Motor neuron (in vitro differentiated cells): ENCODE data around the gene TTYH2. TPM values are rescaled to one million over a fixed set of nuclear protein-coding genes. Genes with fewer than 3 reads are reported as not detected.
A peak's percentile ranks its signal among the peaks of the same experiment; 100 is the strongest.

Source experiments
- ATAC-seq, 8 experiments: fragments of 200-7000 bp; cut with Tn5 transposase; replicated peaks in 6 of 8; 2 replicates each; pipeline ENCODE4 v1.8.0; 2021; ENCODE audit warnings: mild to moderate bottlenecking in 8 of 8, moderate library complexity in 8 of 8
- H3K27ac ChIP-seq, 2 donors: fragments of 250-450 bp; sonication (Bioruptor Pico); 2 replicates each; pipeline ENCODE4 v1.9.0; 2021; ENCODE audit warnings: antibody characterized with exemption in 2 of 2, mild to moderate bottlenecking in 2 of 2, moderate library complexity in 1 of 2
- H3K4me1 ChIP-seq, 2 donors: fragments of 250-450 bp; sonication (Bioruptor Pico); replicated peaks in 1 of 2; 2 replicates each; pipeline ENCODE4 v1.6.1; 2021; ENCODE audit warnings: antibody characterized with exemption in 2 of 2, mild to moderate bottlenecking in 2 of 2, moderate library complexity in 1 of 2
- H3K4me3 ChIP-seq, 5 donors: fragments of 250-450 bp; sonication (Bioruptor Pico); 2 replicates each; pipeline ENCODE4 v1.9.0; 2021; ENCODE audit warnings: antibody characterized with exemption in 5 of 5, mild to moderate bottlenecking in 5 of 5, moderate library complexity in 4 of 5
- WGBS, 10 experiments: fragments of 450-650 bp; shearing (Covaris generic); methylation state at CpG; one replicate each; pipeline ENCODE4 v1.0.0; 2022; 5-methylcytosine and 5-hydroxymethylcytosine counted together
- in situ Hi-C, 9 experiments: fragments of 400-800 bp; cut with MboI; loops; one replicate each; pipeline ENCODE4 v1.15.0; 2021; ENCODE audit warnings: low sequenced_read_pairs in 9 of 9, low pct_unique_long_range_greater_than_20kb in 2 of 9; ENCODE audit not compliant: unreplicated experiment in 9 of 9
- total RNA-seq, 8 experiments: library from RNA; unstranded; fragments of 300-600 nt; gene quantifications; 2 replicates each; pipeline versions ENCODE4 v1.2.3 to v1.2.4, GENCODE V29; 2022

Gene TTYH2
- total RNA-seq, 8 experiments from 2014 or later: 6.0 to 20.6 (median 9.1) TPM

GRCh38 chr17:74218436-74218835, 5.1 kb downstream of the TTYH2 start:
- H3K4me3 ChIP-seq: no peak overlapping the region
- peaks cover 15 to 16% of the 10 kb centered on the region in 2 donors for H3K4me1 ChIP-seq
- H3K27ac ChIP-seq: no peak overlapping the region
- 70 to 90% (median 86%) methylated on average over 2 to 6 of the region's 8 CpGs; no CpG with 5 or more reads in 7 of the 10 experiments for WGBS, 10 experiments
- in situ Hi-C loops: loop anchor here in 2 of 9 experiments (25.0 kb wide), 1 partner anchor 144 kb away; the partner anchor contains the start of genes BTBD17 (in 2 of the 2) and GPR142 (in 2 of the 2)
- ATAC-seq: no peak

- in situ Hi-C loops: loop anchor here in 2 of 9 experiments (25.0 kb wide), 1 partner anchor 143 kb away; the partner anchor contains the start of genes BTBD17 (in 2 of the 2) and GPR142 (in 2 of the 2)
- 0 to 100% (median 57%) methylated on average over 1 to 3 of the region's 3 CpGs; no CpG with 5 or more reads in 3 of the 10 experiments for WGBS, 10 experiments
- peak in 1 of 8 experiments; percentile 14 for ATAC-seq
- no peak overlapping the region for H3K27ac ChIP-seq
- peaks cover 5 to 9% of the 10 kb centered on the region in 2 donors for H3K4me1 ChIP-seq
- no peak overlapping the region for H3K4me3 ChIP-seq
These were observed 6.3 kb downstream of the TTYH2 start for GRCh38 chr17:74219576-74220133.

GRCh38 chr17:74220219-74220618, 6.8 kb downstream of the TTYH2 start:
- Histone ChIP-seq H3K27ac (no peak overlapping the region), H3K4me3 (no peak overlapping the region), H3K4me1 (peaks cover 0 to 3% of the 10 kb centered on the region in 2 donors)
- in situ Hi-C loops: loop anchor here in 2 of 9 experiments (25.0 kb wide), 1 partner anchor 142 kb away; the partner anchor contains the start of genes BTBD17 (in 2 of the 2) and GPR142 (in 2 of the 2)
- 0 to 100% (median 71%) methylated on average over 1 to 2 of the region's 2 CpGs; no CpG with 5 or more reads in 7 of the 10 experiments for WGBS, 10 experiments
- ATAC-seq: peak in 2 of 8 experiments; percentile 63 to 65

DNA sequence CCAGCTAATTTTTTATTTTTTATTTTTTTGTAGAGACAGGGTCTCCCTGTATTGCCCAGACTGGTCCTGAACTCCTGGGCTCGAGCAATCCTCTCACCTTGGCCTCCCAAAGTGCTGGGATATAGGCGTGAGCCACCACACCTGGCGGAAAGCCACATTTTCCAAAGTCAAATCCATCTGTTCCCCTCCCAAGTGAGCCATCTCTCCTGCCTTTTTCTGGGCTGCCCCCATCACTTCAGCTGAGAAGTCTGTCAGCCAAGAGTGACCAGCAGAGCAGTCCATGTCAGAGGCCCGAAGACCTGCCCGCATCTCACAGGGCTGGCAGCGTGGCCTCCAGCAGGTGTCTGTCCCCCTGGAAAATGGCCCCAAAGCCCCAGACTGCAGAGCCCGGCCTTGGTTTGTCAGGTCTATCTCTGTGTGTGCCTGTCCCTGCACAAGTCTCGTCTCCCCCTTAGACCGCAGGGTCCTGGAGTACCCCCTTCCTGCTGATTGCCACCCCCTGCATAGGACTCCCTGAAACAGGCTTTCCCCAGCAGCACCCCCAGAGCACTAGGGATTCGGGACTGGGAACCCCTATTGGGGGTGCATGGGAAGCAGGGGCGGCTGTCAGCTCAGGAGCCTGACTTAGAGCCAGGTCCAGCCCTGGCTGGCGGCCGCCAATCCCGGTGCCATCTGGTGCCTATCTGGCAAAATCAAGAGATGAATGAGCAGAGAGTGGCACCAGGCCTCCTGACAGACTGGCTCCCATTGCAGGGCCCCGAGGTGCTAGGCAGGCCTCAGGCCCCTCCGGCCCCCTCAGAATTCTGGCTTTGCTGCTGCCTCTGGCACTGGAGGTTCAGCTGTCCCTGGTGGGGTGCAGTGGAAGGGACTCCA, 7.8 kb downstream of the TTYH2 start:
- no peak overlapping the region for H3K27ac ChIP-seq
- WGBS, 10 experiments: 60 to 100% (median 90%) methylated on average over 1 to 8 of the region's 16 CpGs; no CpG with 5 or more reads in 5 of the 10 experiments
- H3K4me1 ChIP-seq: no peaks in the 10 kb centered on the region
- no peak overlapping the region for H3K4me3 ChIP-seq
- ATAC-seq: no peak
- in situ Hi-C loops: loop anchor here in 2 of 9 experiments (25.0 kb wide), 1 partner anchor 141 kb away; the partner anchor contains the start of genes BTBD17 (in 2 of the 2) and GPR142 (in 2 of the 2)

- H3K4me1 ChIP-seq: no peaks in the 10 kb centered on the region
- in situ Hi-C loops: loop anchor here in 2 of 9 experiments (25.0 kb wide), 1 partner anchor 140 kb away; the partner anchor contains the start of genes BTBD17 (in 2 of the 2) and GPR142 (in 2 of the 2)
- WGBS, 10 experiments: 50 to 100% (median 97%) methylated on average over 1 to 3 of the region's 13 CpGs; no CpG with 5 or more reads in 4 of the 10 experiments
- no peak overlapping the region for H3K4me3 ChIP-seq
- no peak for ATAC-seq
- H3K27ac ChIP-seq: no peak overlapping the region
These were observed 9.0 kb downstream of the TTYH2 start for GRCh38 chr17:74222399-74222798.

DNA sequence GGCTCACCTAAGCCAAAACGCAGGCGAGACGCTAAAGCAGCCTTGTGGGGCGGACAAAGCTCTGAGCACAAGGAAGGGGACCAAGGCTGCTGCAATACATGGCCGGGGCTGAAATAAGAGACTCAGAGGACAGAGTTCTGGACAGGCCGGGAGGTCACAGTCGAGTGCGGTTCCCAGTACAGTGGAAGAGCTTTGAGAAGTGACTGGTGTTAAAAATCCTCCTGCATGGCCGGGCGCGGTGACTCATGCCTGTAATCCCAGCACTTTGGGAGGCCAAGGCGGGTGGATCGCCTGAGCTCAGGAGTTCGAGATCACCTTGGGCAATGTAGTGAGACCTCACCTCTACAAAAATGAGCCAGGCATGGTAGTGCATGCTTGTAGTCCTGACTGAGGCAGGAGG, 10.5 kb downstream of the TTYH2 start:
- Histone ChIP-seq H3K4me3 (no peak overlapping the region), H3K27ac (no peak overlapping the region), H3K4me1 (no peaks in the 10 kb centered on the region)
- WGBS, 10 experiments: 84 to 95% (median 87%) methylated on average over 4 to 9 of the region's 14 CpGs; no CpG with 5 or more reads in 5 of the 10 experiments
- no peak for ATAC-seq
- in situ Hi-C loops: loop anchor here in 2 of 9 experiments (25.0 kb wide), 1 partner anchor 138 kb away; the partner anchor contains the start of genes BTBD17 (in 2 of the 2) and GPR142 (in 2 of the 2)

DNA sequence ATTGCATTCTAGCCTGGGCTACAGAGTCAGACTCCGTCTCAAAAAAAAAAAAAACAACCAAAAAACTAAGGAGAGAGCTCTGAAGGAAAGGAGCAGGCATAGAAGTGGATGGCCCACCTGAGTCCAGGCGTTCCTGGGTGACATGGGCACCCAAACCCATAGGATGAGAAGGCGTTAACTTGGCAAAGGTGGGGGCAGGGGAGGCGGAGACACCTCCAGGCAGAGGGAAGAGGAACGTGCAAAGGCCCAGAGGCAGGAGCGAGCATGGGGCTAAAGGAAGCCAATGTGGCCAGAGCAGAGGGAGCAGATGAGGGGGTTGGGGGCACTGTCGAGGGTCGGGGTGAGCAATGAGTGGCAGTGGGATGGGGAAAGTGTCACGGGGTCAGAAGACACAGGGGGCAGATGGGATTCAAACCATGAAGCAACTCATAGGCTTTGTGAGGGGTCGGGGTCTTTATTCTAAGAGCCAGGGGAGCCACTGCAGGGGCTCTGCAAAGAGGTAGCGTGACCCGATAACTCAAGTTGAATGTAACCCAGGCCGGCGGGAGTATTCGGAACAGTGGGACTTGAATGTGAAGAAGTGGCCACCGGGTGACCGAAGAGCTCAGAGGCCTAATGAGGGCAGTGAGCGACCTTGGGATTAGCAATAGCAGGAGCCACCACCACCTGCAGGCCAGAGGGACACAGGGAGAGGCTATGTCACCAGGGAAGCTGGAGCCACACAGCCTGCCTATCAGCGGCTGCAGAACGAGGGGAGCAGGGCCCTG, 11.8 kb downstream of the TTYH2 start:
- ATAC-seq: no peak
- H3K27ac ChIP-seq: no peak overlapping the region
- in situ Hi-C loops: loop anchor here in 2 of 9 experiments (25.0 kb wide), 1 partner anchor 137 kb away; the partner anchor contains the start of genes BTBD17 (in 2 of the 2) and GPR142 (in 2 of the 2)
- no peak overlapping the region for H3K4me3 ChIP-seq
- 75 to 91% (median 85%) methylated on average over 1 to 9 of the region's 20 CpGs; no CpG with 5 or more reads in 3 of the 10 experiments for WGBS, 10 experiments
- no peaks in the 10 kb centered on the region for H3K4me1 ChIP-seq

GRCh38 chr17:74226252-74226651, 12.9 kb downstream of the TTYH2 start:
- WGBS, 10 experiments: 78 to 100% (median 82%) methylated on average over 1 to 6 of the region's 6 CpGs; no CpG with 5 or more reads in 2 of the 10 experiments
- Histone ChIP-seq H3K4me3 (no peak overlapping the region), H3K4me1 (no peaks in the 10 kb centered on the region), H3K27ac (no peak overlapping the region)
- no peak for ATAC-seq
- in situ Hi-C loops: no loop called here

DNA sequence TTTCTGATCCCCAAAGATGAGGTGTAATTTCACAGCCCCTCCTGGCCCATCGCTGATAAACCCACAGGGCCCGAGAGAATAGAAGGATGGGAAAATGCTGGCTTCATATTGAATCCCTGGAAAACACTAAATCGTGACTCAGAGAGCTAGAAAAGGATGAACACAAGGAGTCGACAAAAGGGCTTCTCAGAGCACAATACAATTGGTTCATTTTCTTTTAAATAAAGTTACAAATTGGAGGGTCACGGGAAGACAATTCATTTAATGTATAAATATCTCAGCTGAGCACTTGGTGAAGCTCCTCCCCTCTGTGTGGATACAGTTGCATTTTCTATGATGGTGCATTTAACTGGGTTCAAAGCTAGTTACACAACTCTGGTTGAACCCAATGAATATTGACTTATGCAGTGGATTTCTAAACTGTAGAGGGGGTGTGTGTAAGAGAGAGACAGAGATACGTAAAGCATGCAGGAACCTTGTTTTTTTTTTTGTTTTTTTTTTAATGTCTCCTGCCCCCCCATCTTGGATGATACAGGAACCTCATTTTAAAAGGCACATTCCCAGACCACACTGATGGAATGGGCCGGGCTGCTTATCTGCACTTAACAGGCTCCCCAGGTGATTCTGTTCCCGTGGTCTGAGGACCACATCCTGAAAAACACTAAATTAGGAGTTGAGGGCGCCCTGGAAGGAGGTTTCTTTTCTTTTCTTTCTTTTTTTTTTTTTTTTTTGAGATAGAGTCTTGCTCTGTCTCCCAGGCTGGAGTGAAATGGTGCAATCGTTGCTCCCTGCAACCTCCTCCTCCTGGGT, 14.1 kb downstream of the TTYH2 start:
- Histone ChIP-seq H3K4me3 (no peak overlapping the region), H3K27ac (no peak overlapping the region), H3K4me1 (no peaks in the 10 kb centered on the region)
- in situ Hi-C loops: no loop called here
- WGBS, 10 experiments: 52 to 96% (median 80%) methylated on average over 1 to 9 of the region's 10 CpGs; no CpG with 5 or more reads in 1 of the 10 experiments
- ATAC-seq: peak in 5 of 8 experiments; percentile 12 to 58 (median 24)

- ATAC-seq: no peak
- Histone ChIP-seq H3K27ac (no peak overlapping the region), H3K4me3 (no peak overlapping the region), H3K4me1 (no peaks in the 10 kb centered on the region)
- 0 to 100% (median 80%) methylated on average over 1 to 3 of the region's 5 CpGs; no CpG with 5 or more reads in 5 of the 10 experiments for WGBS, 10 experiments
- in situ Hi-C loops: no loop called here
These were observed 15.1 kb downstream of the TTYH2 start for GRCh38 chr17:74228306-74228978.

DNA sequence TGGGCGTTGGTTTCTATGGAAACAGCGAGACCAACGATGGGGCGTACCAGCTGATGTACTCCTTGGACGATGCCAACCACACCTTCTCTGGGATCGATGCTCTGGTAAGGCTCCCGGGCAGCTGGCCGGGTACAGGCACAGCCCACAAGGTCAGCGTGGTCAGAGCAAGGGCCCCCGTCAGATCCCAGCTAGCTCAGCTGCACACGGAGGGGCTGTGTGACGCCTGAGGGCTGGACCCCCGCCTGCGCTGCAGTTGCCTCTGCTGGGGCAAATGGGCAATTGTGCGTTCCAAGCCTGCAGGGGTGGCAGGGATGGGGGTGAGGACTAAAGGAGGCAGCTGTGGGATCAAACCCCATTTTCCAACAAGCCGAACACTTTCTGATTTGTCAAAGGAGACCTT, 17.5 kb downstream of the TTYH2 start:
- ATAC-seq: no peak
- 75 to 100% (median 96%) methylated on average over 1 to 4 of the region's 16 CpGs; no CpG with 5 or more reads in 6 of the 10 experiments for WGBS, 10 experiments
- H3K4me3 ChIP-seq: no peak overlapping the region
- in situ Hi-C loops: no loop called here
- H3K4me1 ChIP-seq: peaks cover 0 to 9% of the 10 kb centered on the region in 2 donors
- H3K27ac ChIP-seq: no peak overlapping the region
